ENCODE data around the gene ZIC5.

DNA sequence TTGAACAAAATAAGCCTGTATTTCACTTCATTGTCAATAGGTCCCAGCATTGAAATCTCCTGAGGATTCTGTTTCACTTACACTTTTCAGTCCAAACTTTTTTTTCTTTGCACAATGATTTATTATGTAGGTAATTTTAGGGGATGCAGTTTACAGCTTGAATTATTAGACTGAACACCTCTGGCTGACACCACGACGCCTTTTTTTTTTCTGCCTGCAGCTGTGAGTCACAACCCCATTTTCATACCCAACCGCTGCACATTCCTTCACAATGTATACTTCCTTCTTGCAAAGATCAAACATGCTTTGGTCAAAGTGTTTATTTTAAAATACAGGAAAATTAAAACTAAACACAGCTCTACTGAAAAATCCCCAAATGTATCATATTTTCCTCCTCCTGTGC lies 21.4 kb upstream of the ZIC5 start:
- no peak for TF ChIP-seq EZH2 (IDR thresholded peaks at IDR 0.05)
- no peak for TF ChIP-seq POLR2AphosphoS5 (IDR thresholded peaks at IDR 0.05; ENCODE audit: borderline replicate concordance, low read depth, low read length)
- no peak for TF ChIP-seq FOXP2 (optimal IDR thresholded peaks at IDR 0.05; ENCODE audit: control extremely low read depth, extremely low read length, insufficient read depth)

Data from SK-N-MC (cell line).